HG03571 (cell line): ENCODE results near the gene DCDC2.
"Not testable (repeated sequence)": the region's sequence is repeated elsewhere in the genome, so short reads cannot be mapped to it uniquely, and the experiment has no call there.

Source experiments
- ATAC-seq: cut with Tn5 transposase; IDR thresholded peaks from one replicate; pipeline ENCODE4 v1.9.1; 2021; ENCODE audit not compliant: unreplicated experiment

DCDC2 gene

DNA sequence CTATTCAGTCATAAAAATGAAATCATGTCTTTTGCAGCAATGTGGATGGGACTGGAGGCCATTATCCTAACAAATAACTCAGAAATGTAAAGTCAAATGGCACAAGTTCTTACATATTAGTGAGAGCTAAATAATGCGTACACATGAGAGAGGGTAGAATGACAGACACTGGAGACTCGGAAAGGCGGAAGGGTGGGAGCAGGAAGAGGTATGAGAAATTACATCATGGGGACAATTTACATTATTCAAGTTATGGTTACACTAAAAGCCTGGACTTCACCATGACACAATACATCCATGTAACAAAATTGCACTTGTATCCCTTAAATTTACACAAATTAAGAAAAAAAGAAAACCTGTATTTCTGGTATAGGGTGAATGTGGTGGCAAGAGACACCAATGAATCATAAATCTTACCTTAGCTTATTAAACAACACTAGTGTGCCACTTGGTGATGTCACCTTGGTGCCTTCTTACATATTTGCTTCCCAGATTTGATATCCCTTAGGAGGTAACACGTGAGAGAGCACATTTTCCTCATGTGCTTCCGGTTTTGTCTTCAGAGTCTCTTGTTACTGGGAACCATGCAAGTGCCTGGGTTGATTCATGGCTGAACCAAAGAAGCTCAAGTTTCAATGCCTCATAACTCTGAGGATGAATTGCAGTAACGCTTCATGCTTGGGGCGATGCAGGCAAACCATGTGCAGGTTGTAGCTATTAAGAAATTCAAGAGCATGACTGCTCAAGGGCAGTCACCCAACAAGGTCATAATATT lies 84.6 kb downstream of the DCDC2 start:
- ATAC-seq, result no peak

GRCh38 chr6:24272553-24272952 lies 85.3 kb downstream of the DCDC2 start:
- no peak for ATAC-seq

DNA sequence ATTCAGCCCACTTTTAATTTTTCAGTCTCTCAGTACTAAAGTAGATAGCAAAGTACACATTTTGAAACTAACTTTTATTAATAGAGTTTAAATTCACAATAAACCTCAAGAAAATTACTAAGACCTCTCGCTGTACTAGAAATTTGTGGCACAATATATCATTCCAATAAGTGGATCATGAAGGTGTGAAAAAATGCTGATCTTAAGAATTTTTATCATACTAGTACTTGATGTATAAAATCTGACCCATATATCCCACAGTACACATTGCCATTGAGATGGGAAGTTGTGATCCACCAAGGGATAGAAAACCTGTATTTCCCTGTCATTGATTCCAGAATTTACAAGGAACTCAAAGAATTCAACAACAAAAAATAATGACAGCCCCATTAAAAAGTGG lies 85.7 kb downstream of the DCDC2 start:
- no peak for ATAC-seq

GRCh38 chr6:24270011-24270410 lies 87.8 kb downstream of the DCDC2 start:
- no peak for ATAC-seq

DNA sequence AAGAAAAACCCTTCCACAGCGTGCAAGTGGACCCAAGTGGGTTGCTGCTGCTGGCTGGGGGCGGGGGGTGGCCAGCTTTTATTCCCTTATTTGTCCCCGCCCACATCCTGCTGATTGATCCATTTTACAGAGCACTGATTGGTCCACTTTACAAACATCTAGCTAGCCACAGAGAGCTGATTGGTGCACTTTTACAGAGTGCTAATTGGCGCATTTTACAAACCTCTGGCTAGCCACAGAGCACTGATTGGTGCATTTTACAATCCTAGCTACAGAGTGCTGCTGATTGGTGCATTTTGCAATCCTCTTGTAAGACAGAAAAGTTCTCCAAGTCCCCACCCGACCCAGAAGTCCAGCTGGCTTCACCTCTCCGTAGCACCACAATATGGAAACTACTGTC lies 99.6 kb downstream of the DCDC2 start:
- ATAC-seq, result not testable (repeated sequence)

DNA sequence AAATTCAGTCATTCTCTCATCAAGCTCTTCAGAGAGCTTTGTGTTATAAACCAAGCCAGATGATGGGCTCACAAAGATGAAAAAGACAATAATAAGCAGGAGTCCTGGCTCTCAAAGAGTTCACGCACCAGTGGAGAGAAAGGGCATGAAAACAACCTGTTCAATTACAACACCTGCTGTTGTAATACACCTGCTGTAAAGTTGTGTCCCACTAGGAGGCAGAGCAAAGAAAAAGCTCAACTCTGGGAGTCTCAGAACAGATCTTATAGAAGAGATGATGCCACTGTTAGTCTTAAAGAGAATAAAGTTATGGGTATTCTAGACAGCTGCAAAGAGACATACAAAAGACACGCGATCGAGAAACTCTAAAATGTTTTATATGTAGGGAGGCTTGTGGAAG lies 100.6 kb downstream of the DCDC2 start:
- no peak for ATAC-seq

GRCh38 chr6:24255676-24256075 lies 102.2 kb downstream of the DCDC2 start:
- peak; percentile 92 for ATAC-seq

DNA sequence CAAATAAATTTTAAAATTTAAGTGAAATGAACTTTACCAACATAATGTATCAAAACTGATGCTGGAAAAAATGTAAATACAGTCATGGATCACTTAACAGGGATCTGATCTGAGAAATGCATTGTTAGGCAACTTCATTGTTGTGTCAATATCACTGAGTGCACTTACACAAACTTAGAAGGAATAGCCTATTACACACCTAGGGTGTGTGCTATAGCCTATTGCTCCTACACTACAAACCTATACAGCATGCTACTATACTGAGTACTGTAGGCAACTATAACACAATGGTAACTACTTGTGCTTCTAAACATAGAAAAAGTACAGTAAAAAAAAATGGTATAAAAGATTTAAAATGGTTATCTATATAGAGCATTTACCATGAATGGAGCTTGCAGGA lies 104.5 kb downstream of the DCDC2 start:
- no peak for ATAC-seq

DNA sequence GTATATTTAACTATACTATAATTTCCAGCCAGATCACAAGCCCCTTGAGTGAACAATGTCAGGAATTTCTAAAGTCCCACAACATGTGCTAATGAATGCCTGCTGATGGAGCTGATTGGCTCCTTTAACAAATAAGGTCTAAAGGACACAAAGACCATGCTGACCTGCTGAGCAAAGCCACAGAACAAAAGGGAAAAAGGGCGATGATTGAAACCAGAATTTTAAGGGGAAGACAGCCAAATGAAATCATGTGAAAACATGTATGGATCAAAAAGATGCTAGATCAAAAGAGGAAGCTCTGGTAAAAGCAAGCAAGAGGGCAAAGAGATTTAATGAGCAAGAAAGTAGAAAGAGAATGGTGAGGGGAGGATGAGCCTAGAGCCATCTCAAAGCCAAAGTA lies 105.6 kb downstream of the DCDC2 start:
- no peak for ATAC-seq

DNA sequence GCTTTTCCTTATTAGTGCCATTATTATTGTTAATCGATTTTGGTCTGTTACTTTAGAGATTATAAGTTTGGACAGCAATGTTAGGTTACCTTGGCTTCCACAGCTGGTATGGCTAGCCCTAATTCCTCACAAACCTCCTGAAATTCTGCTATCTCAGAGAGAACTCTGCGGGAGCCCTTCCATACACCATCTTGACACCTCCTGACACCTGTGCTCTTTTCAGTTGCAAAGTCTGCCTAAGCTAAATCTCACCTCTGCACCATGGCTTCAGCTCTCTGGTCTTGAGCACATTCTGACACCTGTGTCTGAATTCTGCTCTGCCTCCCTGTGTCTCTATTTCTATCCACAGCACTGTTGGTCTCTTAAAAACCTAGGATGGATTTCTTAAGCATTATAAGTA lies 106.5 kb downstream of the DCDC2 start:
- ATAC-seq, result no peak

DNA sequence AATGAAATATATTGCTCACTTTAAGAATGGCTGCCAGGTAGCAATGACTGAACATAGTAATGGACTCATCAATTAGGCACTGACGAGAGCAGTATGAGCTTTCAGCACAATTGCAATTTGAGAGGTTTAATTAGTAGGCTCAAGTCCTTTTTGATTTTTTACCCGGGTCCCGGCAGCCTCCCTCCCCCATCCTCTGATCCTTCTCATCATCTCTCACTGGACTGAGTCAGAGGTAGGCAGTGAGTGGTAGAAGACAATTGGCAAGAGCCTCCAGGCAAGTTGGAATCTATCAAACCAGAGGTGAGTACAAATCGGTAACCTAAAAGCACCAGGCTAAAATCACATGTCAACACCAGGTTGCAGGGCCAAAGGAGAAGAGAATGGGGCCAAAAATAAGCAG lies 107.9 kb downstream of the DCDC2 start:
- no peak for ATAC-seq

- no peak for ATAC-seq
Observed at GRCh38 chr6:24245275-24245674, 112.6 kb downstream of the DCDC2 start.

DNA sequence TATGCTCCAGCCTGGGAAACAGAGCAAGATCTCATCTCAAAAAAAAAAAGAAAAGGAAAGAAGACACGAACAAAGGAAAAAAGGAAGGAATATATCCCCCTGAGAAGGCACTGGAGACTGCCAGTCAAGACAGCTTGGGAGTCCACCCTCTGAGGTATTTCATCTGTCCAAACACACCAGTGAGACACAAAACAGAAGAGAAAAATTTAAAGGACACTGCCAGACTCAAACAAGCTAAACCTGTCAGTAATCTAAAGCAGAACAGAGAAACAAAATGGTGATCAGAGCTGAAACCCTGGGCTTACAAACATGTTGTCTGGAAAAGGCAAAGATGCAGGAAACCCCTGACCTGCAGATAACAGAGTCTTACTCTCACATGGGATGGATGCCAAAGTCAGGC lies 114.9 kb downstream of the DCDC2 start:
- ATAC-seq, result no peak

GRCh38 chr6:24241779-24242178 lies 116.1 kb downstream of the DCDC2 start:
- not testable (repeated sequence) for ATAC-seq

GRCh38 chr6:24240943-24241342 lies 116.9 kb downstream of the DCDC2 start:
- ATAC-seq, result no peak

DNA sequence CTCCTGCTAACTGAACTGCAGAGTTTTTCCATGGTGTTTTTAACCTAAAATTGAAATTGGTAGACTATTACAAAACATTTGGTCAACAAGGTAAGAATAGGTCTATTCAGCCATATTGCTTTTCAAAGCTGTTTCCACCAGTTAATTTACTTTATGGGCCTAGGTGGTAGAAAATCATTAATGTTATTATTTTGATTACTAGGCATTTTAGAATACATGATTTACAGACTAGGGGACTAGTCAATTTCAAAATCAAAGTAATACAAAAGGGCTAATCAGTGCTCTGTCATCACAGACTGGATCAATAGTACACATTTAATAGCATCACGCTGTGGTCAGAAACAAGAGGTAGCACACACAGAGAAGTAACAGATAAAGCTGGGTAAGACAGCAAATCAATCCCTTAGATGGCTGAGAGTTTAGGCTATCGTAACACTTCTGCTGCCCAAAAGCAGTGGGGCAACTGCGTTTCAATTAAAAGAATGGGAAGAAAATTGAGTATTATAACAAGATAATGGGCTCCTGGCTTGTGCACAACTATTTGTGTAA lies 117.4 kb downstream of the DCDC2 start:
- no peak for ATAC-seq

GRCh38 chr6:24238700-24239099 lies 119.2 kb downstream of the DCDC2 start:
- ATAC-seq, result no peak

- ATAC-seq, result not testable (repeated sequence)
Observed at GRCh38 chr6:24236779-24237178, 121.1 kb downstream of the DCDC2 start.

DNA sequence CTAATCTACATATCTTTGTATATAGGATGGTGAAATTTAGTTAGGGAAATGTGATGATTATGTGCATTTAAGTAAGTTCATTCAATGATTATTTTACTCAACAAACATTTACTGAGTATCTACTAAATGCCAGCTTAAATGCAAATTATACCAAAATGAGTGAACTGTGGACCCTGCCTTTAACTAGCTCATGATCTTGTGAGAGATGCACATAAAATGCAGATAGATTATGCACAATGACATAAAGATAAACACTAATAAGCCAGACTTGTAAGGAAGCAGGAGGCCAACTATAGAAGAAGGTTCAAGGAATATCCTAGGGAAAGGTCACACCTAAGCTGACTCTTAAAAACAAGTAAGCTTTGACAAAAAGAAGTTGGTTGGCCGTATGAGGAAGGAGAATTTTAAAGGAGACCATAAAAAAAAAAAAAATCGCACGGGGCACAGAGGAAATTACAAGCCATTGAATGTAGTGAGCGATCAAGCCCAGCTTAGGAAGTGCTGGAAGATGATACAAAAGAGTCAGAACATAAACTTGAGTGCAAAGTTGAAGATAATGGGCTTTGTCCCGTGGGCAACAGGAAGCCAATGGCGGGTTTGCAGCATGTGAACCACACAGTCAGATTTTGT lies 123.9 kb downstream of the DCDC2 start:
- no peak for ATAC-seq

DNA sequence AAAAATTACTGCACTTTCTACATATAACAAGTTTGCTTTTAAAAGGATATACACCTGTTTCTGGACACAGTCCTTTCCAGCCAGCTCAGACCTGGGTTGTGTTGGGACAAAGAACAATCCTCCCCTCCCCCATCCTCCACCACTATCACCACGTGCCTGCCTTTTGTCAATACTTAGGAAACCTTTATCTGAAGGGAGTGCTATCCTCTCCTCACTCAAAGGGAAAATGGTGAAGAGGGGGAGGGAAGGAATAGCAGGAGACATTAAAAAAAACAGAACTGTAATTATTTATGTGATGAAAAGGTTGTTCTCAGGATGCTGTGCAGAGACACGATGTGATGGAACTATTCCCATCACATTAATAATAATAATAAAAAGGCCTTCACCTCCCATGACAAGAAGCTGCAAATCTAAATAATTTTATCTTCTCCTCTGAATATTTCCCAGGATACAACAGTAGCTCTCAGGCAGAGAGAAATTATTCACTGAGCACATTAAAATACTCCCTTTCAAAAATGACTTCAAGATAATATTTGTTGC lies 126.4 kb downstream of the DCDC2 start:
- no peak for ATAC-seq

- no peak for ATAC-seq
Observed at GRCh38 chr6:24229696-24230405, 128.0 kb downstream of the DCDC2 start.
